ENCODE data around the gene SOCS6. TPM values are rescaled to one million over a fixed set of nuclear protein-coding genes. Genes with fewer than 3 reads are reported as not detected.
A peak's percentile ranks its signal among the peaks of the same experiment; 100 is the strongest.

SOCS6 gene
- total and polyA plus RNA-seq, 8 donors = 4.4 to 56.7 (median 14.0) TPM

DNA sequence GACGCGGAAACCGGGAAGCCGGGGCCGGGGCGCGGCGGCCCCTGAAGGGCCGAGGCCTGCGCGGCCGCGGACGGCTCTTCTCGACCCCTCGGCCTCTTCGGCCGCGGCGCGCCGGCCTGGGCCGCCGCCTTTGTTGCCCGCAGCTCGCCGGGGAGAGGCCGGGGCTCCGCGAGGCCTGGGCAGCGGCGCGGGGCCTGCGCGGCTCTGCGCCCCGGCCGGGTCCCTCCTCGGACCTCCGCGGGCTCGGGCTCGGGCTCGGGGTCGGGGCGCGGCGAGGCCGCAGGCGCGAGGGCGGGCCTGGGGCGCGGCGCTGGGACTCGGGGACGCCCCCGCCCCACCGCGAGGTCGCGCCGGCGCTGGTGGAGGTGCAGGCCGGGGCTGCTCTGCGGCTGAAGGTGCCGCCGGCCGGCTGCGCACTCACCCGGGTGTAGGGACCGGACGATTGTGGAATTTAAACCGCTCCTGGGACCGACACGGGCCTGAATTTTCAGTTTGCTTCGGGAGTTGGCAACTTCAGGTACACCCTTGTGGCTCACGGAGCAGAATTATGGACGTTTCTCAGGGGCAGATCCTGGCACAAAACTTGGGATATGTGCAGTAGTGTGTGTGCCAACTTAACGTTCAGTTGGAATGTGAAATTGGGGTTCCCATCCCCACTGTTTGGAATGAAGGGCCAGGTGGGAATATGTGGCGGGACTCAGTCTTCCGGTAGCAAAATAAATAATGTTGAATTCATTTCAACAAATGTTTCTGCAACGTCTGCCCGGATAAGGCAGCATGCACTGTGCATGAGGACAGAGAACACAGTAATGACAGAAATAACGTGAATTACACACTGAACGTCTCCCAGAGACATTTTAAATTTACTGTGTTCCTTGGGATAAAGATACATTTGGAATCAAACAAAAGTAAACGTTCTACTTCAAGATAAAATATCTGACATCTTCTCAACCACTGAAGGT lies 787 bp downstream of the SOCS6 start:
- Histone ChIP-seq H3K4me3 (peak overlapping the region; percentile 68 to 81 (median 76)), H3K27me3 (no peaks in the 10 kb centered on the region), H3K36me3 (no peaks in the 10 kb centered on the region), H3K9me3 (no peaks in the 10 kb centered on the region), H3K4me1 (peaks cover 23 to 79% (median 48%) of the 10 kb centered on the region in 4 donors), H3K27ac (peak overlapping the region; percentile 85 to 96 (median 94))
- peak; percentile 42 to 80 for DNase-seq
- intact Hi-C loops (cut with DNase I; ENCODE audit: low total_unique reads) = loop anchor here (10.0 kb wide), 1 partner anchor 85 kb away; the partner anchor contains the start of gene RTTN
- TF ChIP-seq POLR2AphosphoS5 (IDR thresholded peaks at IDR 0.05) = no peak
- TF ChIP-seq EP300 (IDR thresholded peaks at IDR 0.05) = no peak
- no peak for TF ChIP-seq POLR2A (IDR thresholded peaks at IDR 0.05)
- TF ChIP-seq CTCF (IDR thresholded peaks at IDR 0.05) = no peak
- WGBS, 5 donors = 1 to 9% (median 2%) methylated on average over 10 to 87 of the region's 87 CpGs

DNA sequence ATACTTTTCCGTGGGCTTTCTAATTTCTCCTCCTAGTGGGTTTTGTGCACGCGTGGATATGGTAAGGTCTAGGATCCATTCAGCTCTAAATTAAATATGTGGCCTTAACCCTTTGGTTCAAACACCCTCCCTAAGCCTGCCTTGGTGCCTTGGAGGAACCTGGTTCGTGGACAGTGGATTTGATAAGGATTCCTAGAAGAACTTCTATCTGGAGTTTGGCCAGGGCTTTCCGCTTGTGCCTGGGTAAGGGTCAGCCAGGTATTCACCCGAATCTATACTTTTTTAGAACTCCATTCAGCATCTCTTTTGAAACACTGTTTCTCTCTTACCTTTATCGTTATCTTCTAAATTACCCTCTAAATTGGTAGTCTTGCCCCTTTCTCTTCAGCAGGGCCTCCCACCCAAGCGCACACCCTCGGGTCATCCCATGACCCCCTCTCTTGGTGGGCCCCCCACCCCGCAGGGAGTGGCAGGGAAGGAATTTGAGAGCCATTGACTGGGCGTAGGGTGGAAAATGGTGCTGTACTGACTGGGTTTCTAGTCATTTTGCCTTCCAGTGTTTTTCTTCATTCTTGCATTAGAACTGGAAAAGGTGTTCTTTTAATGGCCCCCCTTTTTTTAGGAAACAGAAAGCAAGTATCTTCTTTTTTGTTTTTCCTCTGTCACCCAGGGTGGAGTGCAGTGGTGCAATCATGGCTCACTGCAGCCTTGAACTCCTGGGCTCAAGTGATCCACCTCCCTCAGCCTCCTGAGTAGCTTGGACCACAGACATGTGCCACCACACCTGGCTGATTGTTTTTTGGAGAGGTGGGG lies 1.8 kb downstream of the SOCS6 start:
- DNase-seq = peak in 1 of 2 donors; percentile 17
- H3K36me3 ChIP-seq = no peaks in the 10 kb centered on the region
- peak overlapping the region in 4 of 5 donors; percentile 80 to 94 (median 88) for H3K27ac ChIP-seq
- no peaks in the 10 kb centered on the region for H3K9me3 ChIP-seq
- H3K27me3 ChIP-seq = no peaks in the 10 kb centered on the region
- peak overlapping the region; percentile 68 to 81 (median 76) for H3K4me3 ChIP-seq
- intact Hi-C loops (cut with DNase I; ENCODE audit: low total_unique reads) = loop anchor here (10.0 kb wide), 1 partner anchor 86 kb away; the partner anchor contains the start of gene RTTN
- WGBS, 5 donors = 38 to 47% (median 47%) methylated on average over 11 of the region's 11 CpGs
- H3K4me1 ChIP-seq = peaks cover 23 to 79% (median 57%) of the 10 kb centered on the region in 4 donors
- TF ChIP-seq POLR2AphosphoS5 (IDR thresholded peaks at IDR 0.05) = no peak
- TF ChIP-seq POLR2A (IDR thresholded peaks at IDR 0.05) = no peak
- no peak for TF ChIP-seq CTCF (IDR thresholded peaks at IDR 0.05)
- TF ChIP-seq EP300 (IDR thresholded peaks at IDR 0.05) = no peak

DNA sequence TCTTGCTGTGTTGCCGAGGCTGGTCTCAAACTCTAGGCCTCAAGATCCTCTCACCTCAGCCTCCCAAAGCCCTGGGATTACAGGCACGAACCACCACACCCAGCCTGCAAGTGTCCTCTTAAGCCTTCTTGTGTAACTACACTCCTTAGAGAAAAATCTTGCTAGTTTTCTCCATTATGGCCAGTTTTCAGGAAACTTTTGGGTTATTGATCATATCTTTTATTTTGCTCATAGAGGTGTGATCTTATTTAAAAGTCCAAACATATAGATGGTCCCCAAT lies 2.4 kb downstream of the SOCS6 start:
- 57 to 86% (median 72%) methylated on average over 2 of the region's 2 CpGs for WGBS, 5 donors
- Histone ChIP-seq H3K27ac (peak overlapping the region in 2 of 5 donors; percentile 82 to 94), H3K4me3 (peak overlapping the region in 2 of 4 donors; percentile 68 to 77), H3K4me1 (peaks cover 25 to 79% (median 62%) of the 10 kb centered on the region in 4 donors), H3K9me3 (no peaks in the 10 kb centered on the region), H3K36me3 (no peaks in the 10 kb centered on the region), H3K27me3 (no peaks in the 10 kb centered on the region)
- no peak for DNase-seq
- intact Hi-C loops (cut with DNase I; ENCODE audit: low total_unique reads) = loop anchor here (10.0 kb wide), 1 partner anchor 86 kb away; the partner anchor contains the start of gene RTTN
- TF ChIP-seq POLR2AphosphoS5 (IDR thresholded peaks at IDR 0.05) = no peak
- TF ChIP-seq POLR2A (IDR thresholded peaks at IDR 0.05) = no peak
- no peak for TF ChIP-seq EP300 (IDR thresholded peaks at IDR 0.05)
- no peak for TF ChIP-seq CTCF (IDR thresholded peaks at IDR 0.05)

DNA sequence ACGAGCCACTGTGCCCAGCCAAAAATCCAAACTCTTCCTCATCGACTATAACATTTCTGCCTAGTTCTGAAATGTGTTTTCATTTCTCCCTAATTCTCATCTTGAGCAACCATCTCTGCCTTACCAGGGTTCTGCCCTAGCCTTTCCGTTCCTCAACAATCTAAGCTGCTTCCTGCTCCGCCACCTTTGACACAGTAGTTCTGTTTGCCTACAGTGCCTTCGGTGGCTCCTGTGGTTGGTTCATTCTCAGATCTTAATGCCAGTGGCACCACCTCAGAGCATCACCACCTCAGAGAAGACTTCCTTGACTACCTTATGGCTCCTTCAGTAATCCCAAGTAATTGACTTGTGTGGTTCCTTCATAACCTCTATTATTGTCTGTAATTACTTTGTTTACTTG lies 3.8 kb downstream of the SOCS6 start:
- no peaks in the 10 kb centered on the region for H3K36me3 ChIP-seq
- TF ChIP-seq CTCF (IDR thresholded peaks at IDR 0.05) = no peak
- no peak for TF ChIP-seq POLR2AphosphoS5 (IDR thresholded peaks at IDR 0.05)
- TF ChIP-seq POLR2A (IDR thresholded peaks at IDR 0.05) = no peak
- TF ChIP-seq EP300 (IDR thresholded peaks at IDR 0.05) = no peak
- intact Hi-C loops (cut with DNase I; ENCODE audit: low total_unique reads) = loop anchor here (10.0 kb wide), 1 partner anchor 88 kb away; the partner anchor contains the start of gene RTTN
- peaks cover 28 to 79% (median 63%) of the 10 kb centered on the region in 4 donors for H3K4me1 ChIP-seq
- WGBS, 5 donors = 57 to 77% (median 74%) methylated on average over 5 of the region's 5 CpGs
- peak in 1 of 2 donors; percentile 38 for DNase-seq
- H3K27me3 ChIP-seq = no peaks in the 10 kb centered on the region
- no peak overlapping the region for H3K4me3 ChIP-seq
- H3K27ac ChIP-seq = peak overlapping the region in 2 of 5 donors; percentile 9 to 20
- H3K9me3 ChIP-seq = no peaks in the 10 kb centered on the region
